Fibroblast of lung (primary cell): ENCODE measurements around the gene TEDDM1. TPM values are rescaled to one million over a fixed set of nuclear protein-coding genes. Genes with fewer than 3 reads are reported as not detected.

Experiments
- DNase-seq, 2 donors: peaks; one replicate each; pipeline versions ENCODE4 v3.0.0 to v3.0.0-alpha.2; 2010; ENCODE audit warnings: low read depth in 2 of 2
- H2AFZ ChIP-seq: 2 replicates; pipeline ENCODE4 v1.5.1; 2012; ENCODE audit warnings: low read length, control low read depth, inconsistent platforms
- H3K27ac ChIP-seq: 2 replicates; pipeline ENCODE4 v1.5.1; 2011; ENCODE audit warnings: low read length, control low read depth; ENCODE audit not compliant: insufficient read depth
- H3K27me3 ChIP-seq: 2 replicates; pipeline ENCODE4 v1.5.1; 2011; ENCODE audit warnings: mild to moderate bottlenecking, low read length; ENCODE audit not compliant: control insufficient read depth, insufficient read depth
- H3K36me3 ChIP-seq: 2 replicates; pipeline ENCODE4 v1.5.1; 2011; ENCODE audit warnings: low read length; ENCODE audit not compliant: control insufficient read depth, insufficient read depth
- H3K4me1 ChIP-seq: 2 replicates; pipeline ENCODE4 v1.5.1; 2011; ENCODE audit warnings: low read length; ENCODE audit not compliant: control insufficient read depth, insufficient read depth; ENCODE audit errors: extremely low read depth
- H3K4me2 ChIP-seq: 2 replicates; pipeline ENCODE4 v1.5.1; 2011; ENCODE audit warnings: low read length, control low read depth; ENCODE audit not compliant: insufficient read depth; ENCODE audit errors: extremely low read depth
- H3K4me3 ChIP-seq, 4 experiments: fragments of 200-600 bp in 1 of 4; sonication (generic) in 1 of 4; replicated peaks in 1 of 4; 2 replicates each; pipeline ENCODE4 v1.5.1; 2011 to 2016; ENCODE audit warnings: low read length in 4 of 4, low read depth in 3 of 4, mild to moderate bottlenecking in 3 of 4, control low read depth in 2 of 4, inconsistent platforms in 1 of 4, mixed read lengths in 1 of 4; ENCODE audit not compliant: insufficient read depth in 1 of 4; ENCODE audit errors: control extremely low read depth in 1 of 4
- H3K79me2 ChIP-seq: 2 replicates; pipeline ENCODE4 v1.5.1; 2012; ENCODE audit warnings: mild to moderate bottlenecking, low read length, inconsistent platforms; ENCODE audit not compliant: control insufficient read depth, insufficient read depth
- H3K9ac ChIP-seq: 2 replicates; pipeline ENCODE4 v1.5.1; 2011; ENCODE audit warnings: mild to moderate bottlenecking, low read length, control low read depth; ENCODE audit not compliant: insufficient read depth
- H3K9me3 ChIP-seq: 2 replicates; pipeline ENCODE4 v1.5.1; 2012; ENCODE audit warnings: low read depth, low read length; ENCODE audit not compliant: control insufficient read depth, insufficient read depth
- H4K20me1 ChIP-seq: 2 replicates; pipeline ENCODE4 v1.5.1; 2011; ENCODE audit warnings: low read length; ENCODE audit not compliant: control insufficient read depth, insufficient read depth; ENCODE audit errors: extremely low read depth
- CTCF ChIP-seq, 2 donors: IDR thresholded peaks in 1 of 2; conservative IDR thresholded peaks in 1 of 2; 1 replicate in 1 of 2; 2 replicates in 1 of 2; pipeline ENCODE4 v1.5.1; 2011 to 2012; ENCODE audit warnings: low read length in 2 of 2, control low read depth in 1 of 2, inconsistent platforms in 1 of 2, low read depth in 1 of 2, mild to moderate bottlenecking in 1 of 2
- EZH2 ChIP-seq: IDR thresholded peaks from 2 replicates; pipeline ENCODE4 v1.5.1; 2012; ENCODE audit warnings: low read length, control low read depth, mild to moderate bottlenecking; ENCODE audit errors: missing control alignments
- polyA plus RNA-seq, 2 donors: library from polyadenylated mRNA; depleted of rRNA in 1 of 2; stranded (reverse) in 1 of 2; unstranded in 1 of 2; fragments of >200 nt; gene quantifications; 2 replicates each; pipeline ENCODE4 v1.2.1, GENCODE V29; 2011 to 2012; ENCODE audit warnings: missing spikeins in 1 of 2
- total RNA-seq: library from RNA; depleted of rRNA; stranded (reverse); fragments of >200 nt; gene quantifications from 2 replicates; pipeline ENCODE4 v1.2.1, GENCODE V29; 2014

The TEDDM1 gene
- total and polyA plus RNA-seq, 2 donors (not counting 1 experiment from before 2014, with no cell fraction given) = not detected

DNA sequence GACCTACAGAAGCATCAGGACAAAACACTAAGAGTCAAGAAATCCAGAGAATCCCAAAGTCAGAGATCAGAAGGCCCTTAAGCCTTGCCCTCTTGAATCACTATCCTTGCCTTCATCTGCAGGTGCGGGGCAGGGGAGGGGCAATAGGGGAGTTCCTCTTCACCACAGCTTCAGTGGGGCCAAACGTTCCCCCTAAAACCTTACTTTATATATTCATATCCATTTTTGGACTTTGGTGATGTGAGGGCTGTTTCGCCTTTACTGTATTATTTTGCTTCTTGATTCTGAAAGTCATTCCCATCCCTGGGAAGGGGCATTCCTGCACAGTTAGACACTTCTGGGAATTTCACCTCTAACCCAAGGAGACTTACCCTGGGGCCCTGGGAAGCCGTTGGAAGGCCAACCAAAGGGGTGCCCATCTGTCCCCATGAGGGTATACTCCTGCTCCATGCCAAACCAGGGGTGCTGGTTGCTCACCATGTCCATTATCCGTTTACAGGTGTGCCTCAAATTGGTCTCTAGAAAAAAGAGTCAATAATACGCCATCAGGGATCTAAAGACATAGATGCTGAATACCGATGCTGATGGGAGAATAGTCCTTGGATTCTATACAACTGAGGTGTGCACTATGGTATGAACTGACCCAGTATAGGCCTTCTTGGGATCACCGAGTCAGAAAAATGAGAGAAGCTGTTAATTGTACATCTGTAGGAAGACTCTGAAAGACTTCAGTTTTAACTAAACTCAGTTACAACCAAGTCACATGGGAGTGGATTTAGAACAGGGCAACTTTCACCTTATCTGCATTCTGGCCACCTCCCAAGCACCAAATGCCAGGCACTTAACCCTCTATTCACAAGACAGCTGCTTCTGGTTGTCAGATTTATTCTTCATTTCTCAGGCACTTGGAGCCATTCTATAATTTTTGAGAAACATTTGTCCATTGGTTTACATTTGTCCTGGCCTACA is 14.3 kb downstream of the TEDDM1 start:
- peaks cover 5% of the 10 kb centered on the region for H4K20me1 ChIP-seq
- no peak for TF ChIP-seq EZH2
- TF ChIP-seq CTCF (conservative IDR thresholded peaks at IDR 0.05 in 1 of 2, IDR thresholded peaks at IDR 0.05 in 1 of 2; ENCODE audit: low read depth in 1 of 2, low read length in 2 of 2) = no peak
- H3K4me3 ChIP-seq = no peak overlapping the region
- no peak overlapping the region for H3K9ac ChIP-seq
- H3K4me2 ChIP-seq = no peak overlapping the region
- peaks cover 36% of the 10 kb centered on the region for H3K79me2 ChIP-seq
- H3K36me3 ChIP-seq = peaks cover 25% of the 10 kb centered on the region
- no peaks in the 10 kb centered on the region for H3K27me3 ChIP-seq
- no peaks in the 10 kb centered on the region for H3K9me3 ChIP-seq
- no peak overlapping the region for H2AFZ ChIP-seq
- H3K27ac ChIP-seq = no peak overlapping the region
- DNase-seq = no peak
- no peaks in the 10 kb centered on the region for H3K4me1 ChIP-seq

DNA sequence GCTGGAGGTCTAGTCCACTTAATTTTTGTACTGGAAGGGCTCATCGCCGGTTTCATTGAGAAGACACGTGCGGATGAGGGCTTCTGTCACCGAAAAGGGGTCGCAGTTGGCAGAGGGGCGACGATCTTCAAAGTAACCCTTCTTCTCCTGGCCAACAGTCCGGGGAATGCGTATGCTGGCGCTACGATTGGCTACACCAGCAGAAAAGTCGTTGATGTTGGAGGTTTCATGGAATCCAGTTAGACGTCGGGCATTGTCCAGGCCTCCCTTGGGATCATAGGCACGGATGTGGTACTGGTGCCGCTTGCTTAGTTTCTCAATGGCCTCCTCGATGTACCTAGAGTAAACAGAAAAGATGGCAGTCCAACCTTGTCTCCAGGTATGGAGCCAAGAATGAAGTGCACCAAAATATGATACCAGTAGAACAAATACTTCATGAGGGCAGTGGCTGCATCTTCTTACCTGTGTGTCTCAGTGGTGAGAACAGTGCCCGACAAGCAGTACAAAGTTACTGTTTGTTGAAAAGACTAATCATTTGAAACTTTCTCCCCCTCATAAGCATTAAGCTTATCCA is 16.0 kb downstream of the TEDDM1 start:
- Histone ChIP-seq H3K79me2 (peaks cover 19% of the 10 kb centered on the region), H2AFZ (no peak overlapping the region), H3K4me2 (no peak overlapping the region), H4K20me1 (peaks cover 5% of the 10 kb centered on the region), H3K4me3 (no peak overlapping the region), H3K4me1 (no peaks in the 10 kb centered on the region), H3K36me3 (peaks cover 25% of the 10 kb centered on the region), H3K9me3 (no peaks in the 10 kb centered on the region), H3K27me3 (no peaks in the 10 kb centered on the region), H3K27ac (no peak overlapping the region), H3K9ac (no peak overlapping the region)
- TF ChIP-seq EZH2 (no peak), CTCF (conservative IDR thresholded peaks at IDR 0.05 in 1 of 2, IDR thresholded peaks at IDR 0.05 in 1 of 2; ENCODE audit: low read depth in 1 of 2, low read length in 2 of 2) (no peak)
- no peak for DNase-seq

DNA sequence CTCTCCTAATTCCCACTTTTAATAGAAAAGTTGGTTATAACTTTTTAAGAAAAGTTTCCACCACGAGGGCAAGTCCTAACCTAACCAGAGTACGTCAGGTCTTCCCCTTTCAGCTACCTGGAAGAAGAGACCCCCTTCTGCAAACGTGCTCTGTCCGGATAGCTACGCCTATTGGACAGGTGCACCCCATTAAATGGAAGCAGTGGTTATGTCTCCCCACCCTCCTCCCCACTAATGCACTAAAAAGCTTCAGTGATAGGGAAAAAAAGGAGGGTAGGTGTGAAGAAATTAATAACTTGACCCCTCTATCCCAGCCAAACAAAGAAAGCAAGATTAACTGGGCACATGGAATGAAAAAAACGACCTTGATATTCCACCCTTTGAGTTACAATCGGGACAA is 16.5 kb downstream of the TEDDM1 start:
- H3K4me1 ChIP-seq = no peaks in the 10 kb centered on the region
- no peak overlapping the region for H3K4me3 ChIP-seq
- H4K20me1 ChIP-seq = peaks cover 1% of the 10 kb centered on the region
- H3K27me3 ChIP-seq = no peaks in the 10 kb centered on the region
- H3K36me3 ChIP-seq = peaks cover 25% of the 10 kb centered on the region
- no peak overlapping the region for H2AFZ ChIP-seq
- H3K9ac ChIP-seq = no peak overlapping the region
- H3K27ac ChIP-seq = no peak overlapping the region
- no peaks in the 10 kb centered on the region for H3K9me3 ChIP-seq
- peaks cover 14% of the 10 kb centered on the region for H3K79me2 ChIP-seq
- no peak overlapping the region for H3K4me2 ChIP-seq
- TF ChIP-seq CTCF (conservative IDR thresholded peaks at IDR 0.05 in 1 of 2, IDR thresholded peaks at IDR 0.05 in 1 of 2; ENCODE audit: low read depth in 1 of 2, low read length in 2 of 2) (no peak), EZH2 (no peak)
- DNase-seq = no peak
